Neural progenitor cell (in vitro differentiated cells): ENCODE results near the gene MAP2K1. TPM values are rescaled to one million over a fixed set of nuclear protein-coding genes. Genes with fewer than 3 reads are reported as not detected.
A peak's percentile ranks its signal among the peaks of the same experiment; 100 is the strongest.

ENCODE experiments used
- DNase-seq: peaks from one replicate; pipeline ENCODE4 v3.0.0-alpha.2; 2016; ENCODE audit warnings: low spot score
- H2AFZ ChIP-seq: fragments of 200-600 bp; sonication (generic); replicated peaks from 2 replicates; pipeline ENCODE4 v1.6.1; 2016; ENCODE audit warnings: antibody characterized with exemption
- H3F3A ChIP-seq: fragments of 200-600 bp; sonication (generic); 2 replicates; pipeline ENCODE4 v1.6.1; 2016; ENCODE audit warnings: antibody characterized with exemption, low read depth
- H3K27ac ChIP-seq: fragments of 200-600 bp; sonication (generic); 2 replicates; pipeline ENCODE4 v1.5.1; 2016; ENCODE audit warnings: mild to moderate bottlenecking
- H3K27me3 ChIP-seq: fragments of 200-600 bp; sonication (generic); 2 replicates; pipeline ENCODE4 v1.6.1; 2016; ENCODE audit warnings: mild to moderate bottlenecking, moderate library complexity
- H3K36me3 ChIP-seq: fragments of 200-600 bp; sonication (generic); 2 replicates; pipeline ENCODE4 v1.5.1; 2016
- H3K4me1 ChIP-seq: fragments of 200-600 bp; sonication (generic); 2 replicates; pipeline ENCODE4 v1.6.1; 2016; ENCODE audit warnings: mixed run types
- H3K4me2 ChIP-seq: fragments of 200-600 bp; sonication (generic); 2 replicates; pipeline ENCODE4 v1.6.1; 2016
- H3K4me3 ChIP-seq: fragments of 200-600 bp; sonication (generic); 2 replicates; pipeline ENCODE4 v1.5.1; 2016
- H3K79me2 ChIP-seq: fragments of 200-600 bp; sonication (generic); 2 replicates; pipeline ENCODE4 v1.6.1; 2016; ENCODE audit warnings: low read depth
- H3K9ac ChIP-seq: fragments of 200-600 bp; sonication (generic); 2 replicates; pipeline ENCODE4 v1.6.1; 2016
- H3K9me3 ChIP-seq: fragments of 200-600 bp; sonication (generic); 2 replicates; pipeline ENCODE4 v1.5.1; 2016; ENCODE audit warnings: low read depth
- H4K20me1 ChIP-seq: fragments of 200-600 bp; sonication (generic); 2 replicates; pipeline ENCODE4 v1.6.1; 2016; ENCODE audit warnings: low read depth
- H3K27ac Mint-ChIP-seq: 3 replicates; pipeline ENCODE4 v1.8.0; 2021; ENCODE audit warnings: mixed read lengths
- H3K27me3 Mint-ChIP-seq: 2 replicates; pipeline ENCODE4 v1.8.0; 2022; ENCODE audit warnings: low read depth, mild to moderate bottlenecking, inconsistent platforms, moderate library complexity, mixed read lengths; ENCODE audit not compliant: insufficient read depth
- H3K36me3 Mint-ChIP-seq: 3 replicates; pipeline ENCODE4 v1.8.0; 2021; ENCODE audit warnings: mixed read lengths
- H3K4me1 Mint-ChIP-seq: 3 replicates; pipeline ENCODE4 v1.8.0; 2021; ENCODE audit warnings: mixed read lengths
- H3K4me3 Mint-ChIP-seq: 3 replicates; pipeline ENCODE4 v1.8.0; 2021; ENCODE audit warnings: mild to moderate bottlenecking, moderate library complexity, mixed read lengths
- H3K9me3 Mint-ChIP-seq: 3 replicates; pipeline ENCODE4 v1.8.0; 2020; ENCODE audit warnings: mixed read lengths
- EZH2 ChIP-seq: fragments of 200-600 bp; sonication (generic); IDR thresholded peaks from 2 replicates; pipeline ENCODE4 v1.6.1; 2017; ENCODE audit warnings: antibody characterized with exemption, mild to moderate bottlenecking, moderate library complexity
- EZH2phosphoT487 ChIP-seq: fragments of 200-600 bp; sonication (generic); IDR thresholded peaks from 2 replicates; pipeline ENCODE4 v1.6.1; 2017; ENCODE audit warnings: antibody characterized with exemption
- total RNA-seq: library from RNA; depleted of rRNA; stranded (reverse); fragments of >200 nt; gene quantifications from 2 replicates; pipeline ENCODE4 v1.2.3, GENCODE V29; 2015; ENCODE audit warnings: low replicate concordance
- TF ChIP-seq, protein P1 (sequence below): fragments of 200-600 bp; sonication (generic); IDR thresholded peaks from 2 replicates; pipeline ENCODE4 v1.5.1; 2017; ENCODE audit warnings: antibody characterized with exemption, mild to moderate bottlenecking

The MAP2K1 gene
- total RNA-seq, 1 donor from 2014 or later: 55.2 TPM

DNA sequence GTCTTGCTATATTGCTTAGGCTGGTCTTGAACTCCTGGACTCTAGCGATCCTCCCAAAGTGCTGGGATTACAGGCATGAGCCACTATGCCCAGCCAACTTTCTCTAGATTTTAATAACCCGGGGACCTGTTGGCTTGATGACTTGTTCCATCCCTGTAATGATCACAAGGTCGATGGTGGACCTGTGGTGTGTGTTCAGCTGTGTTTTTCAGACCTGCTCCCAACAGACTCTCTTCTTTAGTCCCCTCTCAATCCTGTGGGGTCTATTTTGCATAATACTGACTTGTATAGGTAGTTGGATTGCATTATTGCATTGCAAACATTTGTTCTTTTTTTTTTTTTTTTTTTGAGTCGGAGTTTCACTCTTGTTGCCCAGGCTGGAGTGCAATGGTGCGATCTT is 1.9 kb downstream of the MAP2K1 start:
- Mint-ChIP-seq H3K4me1 (peaks cover 24% of the 10 kb centered on the region), H3K36me3 (peaks cover 22% of the 10 kb centered on the region), H3K27ac (no peak overlapping the region), H3K27me3 (peaks cover 5% of the 10 kb centered on the region), H3K9me3 (no peaks in the 10 kb centered on the region), H3K4me3 (peak overlapping the region; percentile 95)
- peak overlapping the region; percentile 93 for H3K4me2 ChIP-seq
- TF ChIP-seq EZH2 (no peak), EZH2phosphoT487 (no peak)
- TF ChIP-seq, protein P1, sequence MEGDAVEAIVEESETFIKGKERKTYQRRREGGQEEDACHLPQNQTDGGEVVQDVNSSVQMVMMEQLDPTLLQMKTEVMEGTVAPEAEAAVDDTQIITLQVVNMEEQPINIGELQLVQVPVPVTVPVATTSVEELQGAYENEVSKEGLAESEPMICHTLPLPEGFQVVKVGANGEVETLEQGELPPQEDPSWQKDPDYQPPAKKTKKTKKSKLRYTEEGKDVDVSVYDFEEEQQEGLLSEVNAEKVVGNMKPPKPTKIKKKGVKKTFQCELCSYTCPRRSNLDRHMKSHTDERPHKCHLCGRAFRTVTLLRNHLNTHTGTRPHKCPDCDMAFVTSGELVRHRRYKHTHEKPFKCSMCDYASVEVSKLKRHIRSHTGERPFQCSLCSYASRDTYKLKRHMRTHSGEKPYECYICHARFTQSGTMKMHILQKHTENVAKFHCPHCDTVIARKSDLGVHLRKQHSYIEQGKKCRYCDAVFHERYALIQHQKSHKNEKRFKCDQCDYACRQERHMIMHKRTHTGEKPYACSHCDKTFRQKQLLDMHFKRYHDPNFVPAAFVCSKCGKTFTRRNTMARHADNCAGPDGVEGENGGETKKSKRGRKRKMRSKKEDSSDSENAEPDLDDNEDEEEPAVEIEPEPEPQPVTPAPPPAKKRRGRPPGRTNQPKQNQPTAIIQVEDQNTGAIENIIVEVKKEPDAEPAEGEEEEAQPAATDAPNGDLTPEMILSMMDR: no peak
- H3F3A ChIP-seq: peaks cover 7% of the 10 kb centered on the region
- peaks cover 13% of the 10 kb centered on the region for H3K4me1 ChIP-seq
- no peaks in the 10 kb centered on the region for H3K27me3 ChIP-seq
- no peaks in the 10 kb centered on the region for H3K9me3 ChIP-seq
- no peak overlapping the region for H3K27ac ChIP-seq
- H3K79me2 ChIP-seq: peaks cover 70% of the 10 kb centered on the region
- no peak overlapping the region for H2AFZ ChIP-seq
- peak overlapping the region; percentile 92 for H3K4me3 ChIP-seq
- DNase-seq: no peak
- no peaks in the 10 kb centered on the region for H3K36me3 ChIP-seq
- H3K9ac ChIP-seq: no peak overlapping the region
- peaks cover 58% of the 10 kb centered on the region for H4K20me1 ChIP-seq

DNA sequence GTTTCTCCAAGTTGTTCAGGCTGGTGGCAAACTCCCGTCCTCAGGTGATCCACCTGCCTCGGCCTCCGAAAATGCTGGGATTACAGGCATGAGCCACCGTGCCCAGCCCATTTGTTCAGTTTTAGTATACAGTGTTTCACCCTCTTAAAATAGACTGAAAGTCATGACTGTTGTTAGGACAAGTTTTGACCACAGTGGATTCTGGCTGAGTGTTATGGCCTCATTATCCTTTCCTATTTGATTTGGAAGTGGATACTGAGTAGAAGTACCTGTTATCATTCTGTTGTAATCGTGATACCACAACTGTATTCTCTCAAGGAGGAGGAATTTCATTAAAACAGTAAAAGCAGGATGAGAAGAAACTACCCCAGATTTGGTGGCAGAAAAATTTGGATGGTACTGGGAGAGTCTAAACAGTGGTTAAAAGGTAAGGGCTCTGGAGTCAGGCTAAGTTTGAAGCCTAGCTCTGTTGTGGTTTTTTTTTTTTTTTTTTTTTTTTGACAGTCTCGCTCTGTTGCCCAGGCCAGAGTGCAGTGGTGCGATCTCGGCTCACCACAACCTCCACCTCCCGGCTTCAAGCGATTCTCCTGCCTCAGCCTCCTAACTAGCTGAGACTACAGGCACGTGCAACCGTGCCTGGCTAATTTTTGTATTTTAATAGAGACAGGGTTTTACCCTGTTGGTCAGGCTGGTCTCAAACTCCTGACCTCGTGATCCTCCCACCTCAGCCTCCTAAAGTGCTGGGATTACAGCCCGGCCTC is 2.6 kb downstream of the MAP2K1 start:
- no peak for TF ChIP-seq EZH2phosphoT487
- TF ChIP-seq EZH2: no peak
- TF ChIP-seq, protein P1: no peak
- Mint-ChIP-seq H3K4me3 (peak overlapping the region; percentile 58), H3K27ac (no peak overlapping the region), H3K9me3 (no peaks in the 10 kb centered on the region), H3K27me3 (peaks cover 5% of the 10 kb centered on the region), H3K4me1 (peaks cover 24% of the 10 kb centered on the region), H3K36me3 (peaks cover 22% of the 10 kb centered on the region)
- Histone ChIP-seq H2AFZ (no peak overlapping the region), H3K4me1 (peaks cover 13% of the 10 kb centered on the region), H4K20me1 (peaks cover 65% of the 10 kb centered on the region), H3K27me3 (no peaks in the 10 kb centered on the region), H3K79me2 (peaks cover 77% of the 10 kb centered on the region), H3K4me3 (no peak overlapping the region), H3K36me3 (no peaks in the 10 kb centered on the region), H3K9me3 (no peaks in the 10 kb centered on the region), H3K27ac (no peak overlapping the region), H3K4me2 (no peak overlapping the region), H3F3A (peaks cover 7% of the 10 kb centered on the region), H3K9ac (no peak overlapping the region)
- DNase-seq: no peak

DNA sequence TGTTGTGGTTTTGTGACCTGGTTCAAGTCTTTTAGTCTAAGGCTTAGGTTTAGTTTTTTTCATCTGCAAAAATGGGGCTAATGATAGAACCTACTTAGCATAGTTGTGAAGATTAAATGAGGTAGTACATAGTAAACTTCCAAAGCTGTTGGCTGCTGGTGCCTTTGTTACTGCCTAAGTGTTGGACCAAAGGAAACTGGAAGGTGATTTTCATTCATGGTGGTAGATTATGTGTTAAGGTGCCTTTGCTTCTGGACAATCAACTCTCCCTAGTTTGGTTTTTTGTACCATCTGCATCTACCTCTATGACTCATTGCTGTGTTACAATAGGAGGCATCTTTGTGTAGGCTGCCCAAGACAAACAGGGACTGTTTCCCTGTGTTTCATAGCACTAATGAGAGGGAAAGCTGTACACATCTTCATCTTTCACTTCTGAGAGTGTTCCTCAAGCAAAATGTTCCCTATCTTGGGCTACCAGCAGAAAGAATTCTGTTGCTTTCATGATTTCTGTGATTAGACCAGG is 3.2 kb downstream of the MAP2K1 start:
- Histone ChIP-seq H2AFZ (no peak overlapping the region), H3K79me2 (peaks cover 84% of the 10 kb centered on the region), H3K9ac (no peak overlapping the region), H3F3A (peaks cover 7% of the 10 kb centered on the region), H3K27ac (no peak overlapping the region), H3K4me1 (peaks cover 13% of the 10 kb centered on the region), H4K20me1 (peaks cover 72% of the 10 kb centered on the region), H3K36me3 (no peaks in the 10 kb centered on the region), H3K9me3 (no peaks in the 10 kb centered on the region), H3K4me2 (no peak overlapping the region), H3K27me3 (no peaks in the 10 kb centered on the region), H3K4me3 (no peak overlapping the region)
- Mint-ChIP-seq H3K9me3 (no peaks in the 10 kb centered on the region), H3K36me3 (peaks cover 20% of the 10 kb centered on the region), H3K27ac (no peak overlapping the region), H3K4me1 (peaks cover 24% of the 10 kb centered on the region), H3K4me3 (no peak overlapping the region), H3K27me3 (peaks cover 5% of the 10 kb centered on the region)
- TF ChIP-seq, protein P1: no peak
- TF ChIP-seq EZH2phosphoT487 (no peak), EZH2 (no peak)
- no peak for DNase-seq
